Ectodermal cell (in vitro differentiated cells): ENCODE data around the gene PCDH15.

Experiments used
- H3K27ac ChIP-seq: 2 replicates; pipeline ENCODE4 v1.7.0; 2013; ENCODE audit warnings: mild to moderate bottlenecking, low read depth, low read length; ENCODE audit not compliant: insufficient read depth, poor library complexity, severe bottlenecking
- H3K27me3 ChIP-seq: 2 replicates; pipeline ENCODE4 v1.7.0; 2013; ENCODE audit warnings: mild to moderate bottlenecking, low read length; ENCODE audit not compliant: insufficient read depth, control insufficient read depth, poor library complexity, severe bottlenecking
- H3K36me3 ChIP-seq: one replicate; pipeline ENCODE4 v1.7.0; 2013; ENCODE audit warnings: low read length; ENCODE audit not compliant: control insufficient read depth, insufficient read depth
- H3K4me1 ChIP-seq: one replicate; pipeline ENCODE4 v1.7.0; 2013; ENCODE audit warnings: low read length; ENCODE audit not compliant: control insufficient read depth, insufficient read depth
- H3K4me3 ChIP-seq: 2 replicates; pipeline ENCODE4 v1.7.0; 2013; ENCODE audit warnings: low read depth, low read length, control low read depth; ENCODE audit not compliant: insufficient read depth
- H3K9me3 ChIP-seq: 2 replicates; pipeline ENCODE4 v1.7.0; 2013; ENCODE audit warnings: mild to moderate bottlenecking, low read length, moderate library complexity; ENCODE audit not compliant: control insufficient read depth
- WGBS, 2 experiments: methylation state at CpG; one replicate each; pipeline ENCODE4 v1.1.7; 2013; ENCODE audit warnings: missing lambda C conversion rate in 2 of 2; 5-methylcytosine and 5-hydroxymethylcytosine counted together

The PCDH15 gene

DNA sequence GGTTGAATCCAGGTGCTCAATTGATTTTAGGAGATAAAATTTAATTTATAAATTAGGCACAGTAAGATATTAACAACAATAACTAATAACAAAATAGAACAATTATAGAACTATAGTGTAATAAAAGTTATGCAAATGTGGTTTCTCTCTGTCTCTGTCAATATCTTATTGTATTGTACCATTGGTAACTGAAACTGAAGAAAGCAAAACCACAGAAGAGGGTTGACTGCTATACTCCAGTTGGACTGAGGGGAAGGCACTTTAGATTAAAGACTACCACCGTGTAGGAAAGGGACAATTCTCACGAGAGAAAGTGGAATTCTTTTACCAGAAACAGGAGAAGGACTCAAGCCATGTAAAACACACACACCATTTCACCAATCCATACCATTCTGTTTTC is 967.1 kb downstream of the PCDH15 start:
- H3K4me1 ChIP-seq: no peaks in the 10 kb centered on the region
- WGBS, 2 experiments: 88 to 100% methylated on average over 2 of the region's 2 CpGs
- no peaks in the 10 kb centered on the region for H3K27me3 ChIP-seq
- no peak overlapping the region for H3K27ac ChIP-seq
- H3K36me3 ChIP-seq: no peaks in the 10 kb centered on the region
- no peaks in the 10 kb centered on the region for H3K9me3 ChIP-seq
- H3K4me3 ChIP-seq: no peak overlapping the region

DNA sequence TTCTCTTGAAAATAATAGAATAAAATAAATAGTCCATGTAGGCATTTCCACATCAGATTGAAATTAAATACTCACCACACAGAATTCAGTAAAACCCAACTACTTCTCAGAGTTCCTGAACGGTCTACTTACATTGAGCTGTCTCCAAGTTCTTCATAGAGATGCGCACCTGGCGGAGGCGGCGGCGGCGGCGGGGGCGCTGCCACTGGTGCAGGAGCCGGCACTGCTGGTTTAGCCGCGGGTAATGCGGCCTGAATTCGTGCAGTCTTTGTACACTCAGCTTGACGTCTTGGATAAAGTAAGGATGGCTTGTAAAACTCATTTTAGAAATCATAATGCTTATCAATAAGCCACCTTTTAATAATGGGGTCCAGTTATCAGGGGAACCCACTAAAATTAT is 973.8 kb downstream of the PCDH15 start:
- Histone ChIP-seq H3K27me3 (no peaks in the 10 kb centered on the region), H3K36me3 (no peaks in the 10 kb centered on the region), H3K4me1 (no peaks in the 10 kb centered on the region), H3K27ac (no peak overlapping the region), H3K9me3 (no peaks in the 10 kb centered on the region), H3K4me3 (no peak overlapping the region)
- WGBS, 2 experiments: 92 to 97% methylated on average over 15 of the region's 15 CpGs

DNA sequence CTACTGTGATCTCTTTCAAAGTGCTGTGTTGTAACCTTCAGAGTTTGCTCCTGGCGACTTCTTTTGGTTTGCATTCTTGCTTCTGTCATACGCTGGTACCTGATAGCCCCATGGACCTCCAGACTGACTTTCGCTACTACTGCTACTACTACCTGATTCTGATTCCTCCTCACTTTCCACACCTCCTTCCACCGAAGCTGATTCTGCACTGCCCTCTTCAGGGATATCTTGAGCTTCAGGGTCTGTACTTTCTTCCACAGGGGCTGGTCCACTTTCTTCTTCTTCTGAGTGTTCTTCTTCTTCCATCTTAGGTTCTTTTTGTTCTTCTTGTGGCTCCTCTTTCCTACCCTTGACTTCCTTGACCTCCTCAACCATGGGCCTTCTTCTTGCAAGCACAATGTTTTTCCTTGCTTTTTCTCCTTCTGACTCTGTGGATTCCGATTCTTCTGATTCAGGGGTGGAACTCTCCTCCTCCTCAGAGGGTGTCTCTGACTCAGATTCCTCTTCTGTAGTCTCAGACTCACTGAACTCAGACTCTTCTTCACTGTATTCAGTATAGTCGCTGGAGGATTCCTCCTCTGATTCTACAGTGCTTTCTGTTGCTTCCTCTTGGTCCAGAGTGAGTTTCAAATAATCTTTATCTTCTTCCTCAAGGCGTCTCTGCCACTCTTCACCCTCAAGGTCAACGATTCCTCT is 992.2 kb downstream of the PCDH15 start:
- Histone ChIP-seq H3K4me1 (no peaks in the 10 kb centered on the region), H3K27me3 (no peaks in the 10 kb centered on the region), H3K9me3 (no peaks in the 10 kb centered on the region), H3K4me3 (no peak overlapping the region), H3K36me3 (no peaks in the 10 kb centered on the region), H3K27ac (no peak overlapping the region)
- 88 to 92% methylated on average over 8 of the region's 8 CpGs for WGBS, 2 experiments

DNA sequence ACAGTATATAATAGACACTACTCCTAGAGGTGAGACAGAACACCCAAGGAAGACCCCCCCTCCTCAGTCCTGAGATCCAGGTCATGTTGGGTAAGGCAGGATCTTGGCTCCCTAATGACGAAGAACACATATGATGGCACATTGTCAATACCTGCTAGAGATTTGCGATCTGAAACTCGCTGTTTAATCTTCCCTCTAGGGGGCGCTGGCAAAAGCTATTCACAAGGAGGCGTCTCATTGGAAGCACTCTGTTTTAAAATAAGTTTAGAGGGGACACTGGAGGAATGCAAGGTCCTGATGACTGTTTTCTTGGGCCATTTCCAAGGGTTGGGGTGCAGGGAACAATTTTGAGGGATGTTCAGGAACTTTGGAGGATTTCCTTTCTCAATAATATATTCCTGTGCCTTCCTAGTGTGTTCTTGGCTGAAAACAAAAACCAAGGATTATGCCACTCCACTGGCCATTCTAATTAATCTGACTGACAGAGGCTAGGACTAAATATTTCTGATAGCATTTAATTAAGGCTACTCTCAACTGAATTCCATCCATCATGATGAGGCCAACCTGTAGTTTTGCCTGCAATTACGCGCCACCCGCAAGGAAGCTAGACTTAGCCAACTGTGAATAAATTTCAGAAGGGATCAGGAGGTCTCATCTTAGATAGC is 1014.7 kb downstream of the PCDH15 start:
- no peaks in the 10 kb centered on the region for H3K9me3 ChIP-seq
- no peaks in the 10 kb centered on the region for H3K36me3 ChIP-seq
- H3K27me3 ChIP-seq: no peaks in the 10 kb centered on the region
- H3K27ac ChIP-seq: no peak overlapping the region
- H3K4me3 ChIP-seq: no peak overlapping the region
- no peaks in the 10 kb centered on the region for H3K4me1 ChIP-seq
- WGBS, 2 experiments: 80 to 81% methylated on average over 8 of the region's 8 CpGs

DNA sequence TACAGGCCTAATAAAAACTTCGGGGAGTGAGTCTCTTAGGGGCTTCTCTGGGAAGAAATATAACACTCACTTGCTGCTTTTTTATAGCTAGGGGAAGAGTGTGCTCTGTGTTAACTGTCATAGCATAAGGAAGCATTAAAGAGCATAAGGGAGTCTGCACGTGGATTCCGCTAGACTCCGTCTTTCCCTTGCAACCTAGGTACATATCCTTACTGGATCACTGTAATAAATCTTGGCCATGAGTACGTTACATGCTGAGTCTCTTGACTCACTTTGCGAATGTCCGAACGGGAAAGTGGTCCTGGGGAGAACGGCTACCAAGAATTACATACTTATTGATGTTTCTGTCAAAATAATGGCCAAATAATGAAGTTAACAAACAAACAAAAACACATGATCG is 1029.3 kb downstream of the PCDH15 start:
- Histone ChIP-seq H3K36me3 (no peaks in the 10 kb centered on the region), H3K9me3 (no peaks in the 10 kb centered on the region), H3K4me3 (no peak overlapping the region), H3K27ac (no peak overlapping the region), H3K4me1 (no peaks in the 10 kb centered on the region), H3K27me3 (no peaks in the 10 kb centered on the region)
- WGBS, 2 experiments: 90 to 96% methylated on average over 9 to 10 of the region's 10 CpGs

DNA sequence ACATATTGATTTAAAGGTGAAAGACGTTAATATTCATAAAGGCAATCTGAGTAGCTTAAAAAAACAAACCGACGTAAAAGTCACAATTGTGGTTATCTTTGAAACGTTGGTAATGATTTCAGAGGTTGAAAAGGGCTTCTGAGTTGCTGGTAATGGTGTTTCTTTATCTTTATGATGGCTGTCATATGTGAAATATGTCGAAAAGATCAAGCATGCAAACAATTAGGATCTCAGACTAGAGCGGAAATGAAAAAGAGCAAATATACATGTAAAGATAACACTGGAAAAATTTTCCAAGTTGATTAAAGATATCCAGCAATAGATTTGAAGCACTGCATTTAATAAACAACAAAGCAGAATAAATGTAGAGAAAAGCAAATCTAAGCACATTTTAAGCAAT is 1030.1 kb downstream of the PCDH15 start:
- Histone ChIP-seq H3K27me3 (no peaks in the 10 kb centered on the region), H3K4me3 (no peak overlapping the region), H3K36me3 (no peaks in the 10 kb centered on the region), H3K27ac (no peak overlapping the region), H3K4me1 (no peaks in the 10 kb centered on the region), H3K9me3 (no peaks in the 10 kb centered on the region)
- 92 to 94% methylated on average over 5 to 6 of the region's 6 CpGs for WGBS, 2 experiments

DNA sequence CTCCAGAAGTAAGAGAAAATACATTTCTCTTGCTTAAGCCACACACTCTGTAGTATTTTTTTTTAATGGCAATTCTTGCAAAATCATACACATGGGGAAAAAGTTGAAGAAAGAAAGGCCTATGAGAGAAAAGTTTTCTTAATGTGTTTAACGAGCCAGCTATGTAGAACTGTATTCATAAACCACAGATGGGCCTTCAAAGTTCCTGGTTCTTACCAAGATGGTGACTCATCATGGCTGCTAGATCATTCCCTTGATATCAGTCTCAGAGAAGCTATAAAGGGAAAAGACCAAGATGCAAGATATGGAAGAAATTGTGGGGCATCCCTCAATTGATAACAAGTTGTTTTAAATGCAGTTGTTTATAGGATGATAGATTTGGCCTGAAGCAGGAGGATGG is 1035.7 kb downstream of the PCDH15 start:
- no peak overlapping the region for H3K27ac ChIP-seq
- H3K27me3 ChIP-seq: no peaks in the 10 kb centered on the region
- no peaks in the 10 kb centered on the region for H3K4me1 ChIP-seq
- no peak overlapping the region for H3K4me3 ChIP-seq
- no peaks in the 10 kb centered on the region for H3K9me3 ChIP-seq
- H3K36me3 ChIP-seq: no peaks in the 10 kb centered on the region
- 89 to 96% methylated on average over 1 of the region's 1 CpG for WGBS, 2 experiments

DNA sequence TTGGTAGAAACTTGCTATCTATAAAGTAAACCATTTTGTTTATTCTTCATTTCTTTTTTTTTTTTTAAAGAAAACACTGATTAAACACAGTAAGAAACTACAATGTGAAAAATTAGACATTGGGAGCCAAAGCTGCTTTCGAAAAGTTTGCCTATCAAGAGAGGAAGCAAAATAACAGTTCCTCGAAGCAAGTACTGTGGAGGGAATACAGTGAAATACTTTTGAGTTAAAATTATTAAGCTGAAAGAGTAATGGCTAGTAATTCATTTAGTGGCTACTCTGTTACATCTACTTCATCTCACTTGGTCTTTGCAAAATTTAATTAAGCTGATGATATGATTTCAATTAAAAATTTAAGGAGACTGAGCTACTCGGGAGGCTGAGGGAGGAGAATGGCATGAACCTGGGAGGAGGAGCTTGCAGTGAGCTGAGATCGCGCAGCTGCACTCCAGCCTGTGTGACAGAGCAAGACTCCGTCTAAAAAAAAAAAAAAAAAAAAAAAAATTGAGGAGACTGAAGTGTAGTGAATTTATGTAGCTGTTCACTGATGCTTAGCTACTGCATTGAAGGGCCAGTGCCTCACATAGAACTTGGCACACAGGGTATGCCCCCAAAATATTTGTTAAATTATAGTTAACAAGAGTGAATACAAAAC is 1046.3 kb downstream of the PCDH15 start:
- no peak overlapping the region for H3K27ac ChIP-seq
- H3K4me1 ChIP-seq: no peaks in the 10 kb centered on the region
- no peaks in the 10 kb centered on the region for H3K27me3 ChIP-seq
- H3K4me3 ChIP-seq: no peak overlapping the region
- WGBS, 2 experiments: 52 to 54% methylated on average over 6 of the region's 6 CpGs
- H3K9me3 ChIP-seq: no peaks in the 10 kb centered on the region
- H3K36me3 ChIP-seq: no peaks in the 10 kb centered on the region
